T1000 (cell line): ENCODE measurements around the gene PLCG2.
"Not testable (repeated sequence)": the region's sequence is repeated elsewhere in the genome, so short reads cannot be mapped to it uniquely, and the experiment has no call there.

ENCODE experiments used
- DNase-seq: peaks from one replicate; lab custom pipeline; 2025; ENCODE audit warnings: mixed read lengths; lab: John Stamatoyannopoulos, UW

The PLCG2 gene

GRCh38 chr16:81877490-81877889 is 98.4 kb downstream of the PLCG2 start:
- DNase-seq: not testable (repeated sequence)

- DNase-seq: no peak
Measured at GRCh38 chr16:81878529-81878928, 99.4 kb downstream of the PLCG2 start.

DNA sequence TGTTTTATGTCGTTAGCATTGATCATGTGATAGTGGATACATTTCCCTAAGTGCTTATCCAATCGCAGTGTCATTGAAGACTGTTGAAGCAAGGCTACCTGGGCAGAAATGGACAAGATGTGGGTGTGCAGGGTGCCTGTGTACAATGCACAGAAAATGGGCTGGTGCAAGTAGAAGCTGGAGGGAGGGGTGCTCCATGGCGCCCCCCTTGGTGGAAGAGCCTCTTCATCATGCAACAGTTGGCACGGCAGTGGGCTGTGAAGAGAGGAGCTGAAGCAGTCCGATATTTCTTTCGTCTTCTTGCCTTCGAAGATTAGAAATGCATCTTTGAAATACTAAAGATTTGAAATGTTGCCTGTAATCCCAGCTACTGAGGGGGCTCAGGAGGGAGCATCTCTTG is 100.5 kb downstream of the PLCG2 start:
- no peak for DNase-seq

DNA sequence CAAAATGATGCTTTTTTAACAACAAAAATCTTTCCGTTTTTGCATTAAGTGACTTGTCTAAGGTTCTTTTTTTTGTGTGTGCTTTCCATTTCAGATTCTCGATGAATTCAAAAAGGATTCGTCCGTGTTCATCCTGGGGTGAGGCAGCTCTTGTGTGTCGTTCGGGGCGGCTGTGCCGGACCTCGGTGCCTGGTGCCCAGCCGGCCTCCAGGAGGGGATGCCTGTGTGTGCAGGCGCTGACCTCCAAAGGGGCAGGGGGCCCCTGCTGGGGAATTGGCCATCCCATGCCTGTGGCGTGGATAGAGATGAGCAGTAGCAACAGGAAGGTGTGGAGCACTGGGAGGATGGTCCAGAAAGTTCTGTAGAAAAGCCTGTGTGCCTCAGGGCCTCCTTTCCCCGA is 101.7 kb downstream of the PLCG2 start:
- no peak for DNase-seq

- DNase-seq: no peak
Measured at GRCh38 chr16:81881228-81881627, 102.1 kb downstream of the PLCG2 start.

GRCh38 chr16:81882559-81882958 is 103.5 kb downstream of the PLCG2 start:
- DNase-seq: no peak

DNA sequence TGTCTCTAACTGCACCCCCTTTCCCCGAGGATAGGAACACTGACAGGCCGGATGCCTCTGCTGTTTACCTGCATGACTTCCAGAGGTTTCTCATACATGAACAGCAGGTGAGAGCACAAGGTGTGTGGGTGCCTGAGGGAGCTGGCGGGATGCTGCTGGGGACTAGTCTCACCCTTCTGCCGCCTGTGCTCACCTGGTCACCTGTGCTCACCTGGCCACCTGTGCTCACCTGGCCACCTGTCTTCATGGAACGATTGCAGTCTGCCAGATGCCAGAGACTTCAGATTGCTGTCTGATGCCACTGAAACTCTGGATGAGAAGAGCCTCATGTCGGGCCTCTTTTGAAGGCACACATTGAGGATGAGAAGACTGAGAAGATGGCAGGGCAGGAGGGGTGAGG is 104.1 kb downstream of the PLCG2 start:
- no peak for DNase-seq

GRCh38 chr16:81885976-81886586 is 107.0 kb downstream of the PLCG2 start:
- no peak for DNase-seq

GRCh38 chr16:81888520-81889394 is 109.7 kb downstream of the PLCG2 start:
- no peak for DNase-seq

- no peak for DNase-seq
Measured at GRCh38 chr16:81891736-81892364, 112.8 kb downstream of the PLCG2 start.

GRCh38 chr16:81894592-81894991 is 115.5 kb downstream of the PLCG2 start:
- no peak for DNase-seq

GRCh38 chr16:81896902-81897301 is 117.8 kb downstream of the PLCG2 start:
- DNase-seq: no peak

- no peak for DNase-seq
Measured at GRCh38 chr16:81899601-81900000, 120.5 kb downstream of the PLCG2 start.

DNA sequence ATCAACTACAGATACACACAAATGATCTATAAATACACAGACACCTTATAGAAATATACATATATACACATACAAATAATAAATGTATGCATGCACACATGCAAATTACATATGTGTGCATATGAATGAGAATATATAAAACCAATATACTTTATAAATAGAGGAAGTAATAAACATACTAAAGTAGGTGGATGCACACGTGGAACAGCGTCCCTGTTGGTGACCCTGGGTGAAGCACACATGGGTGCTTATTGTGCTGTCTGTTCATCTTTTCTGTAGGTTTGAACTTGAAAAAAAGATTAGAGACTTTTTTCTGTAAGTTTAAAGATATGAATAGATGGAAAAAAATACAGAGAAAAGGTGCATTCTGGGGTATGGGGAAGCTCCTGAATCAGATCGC is 120.9 kb downstream of the PLCG2 start:
- DNase-seq: no peak

DNA sequence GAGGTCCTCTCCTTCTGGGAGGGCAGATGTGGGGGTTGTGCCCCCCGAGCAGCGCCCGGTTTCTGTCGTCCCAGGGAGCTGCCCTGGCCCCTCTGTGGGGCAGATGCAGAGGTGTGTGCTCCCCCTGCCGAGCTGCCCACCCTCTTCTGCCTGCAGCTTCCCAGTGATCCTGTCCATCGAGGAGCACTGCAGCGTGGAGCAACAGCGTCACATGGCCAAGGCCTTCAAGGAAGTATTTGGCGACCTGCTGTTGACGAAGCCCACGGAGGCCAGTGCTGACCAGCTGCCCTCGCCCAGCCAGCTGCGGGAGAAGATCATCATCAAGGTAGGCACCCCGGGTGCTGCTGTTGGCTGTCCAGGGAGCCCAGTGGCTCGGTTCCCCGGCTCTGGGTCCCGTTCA is 121.4 kb downstream of the PLCG2 start:
- no peak for DNase-seq

GRCh38 chr16:81901484-81901883 is 122.4 kb downstream of the PLCG2 start:
- DNase-seq: no peak

DNA sequence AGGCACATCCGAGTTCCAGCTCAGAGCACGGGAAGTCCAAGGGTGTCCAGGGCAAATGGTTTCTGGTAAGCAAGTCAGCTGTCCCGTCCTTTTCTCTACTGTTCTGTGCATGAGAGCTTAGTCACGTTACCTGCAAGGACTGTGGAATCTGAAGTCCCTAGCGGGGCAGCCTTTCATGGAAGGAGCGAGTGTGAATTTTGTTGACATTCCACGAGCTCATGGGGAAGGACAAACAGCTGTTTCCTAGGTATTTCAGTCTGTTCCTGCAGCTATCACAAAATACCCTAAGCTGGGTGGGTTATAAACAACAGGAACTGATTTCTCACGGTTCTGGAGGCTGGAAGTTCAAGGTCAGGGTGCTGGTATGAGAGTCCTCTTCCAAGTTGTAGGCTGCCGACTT is 122.9 kb downstream of the PLCG2 start:
- no peak for DNase-seq

GRCh38 chr16:81904320-81904719 is 125.2 kb downstream of the PLCG2 start:
- DNase-seq: no peak

GRCh38 chr16:81905277-81905676 is 126.2 kb downstream of the PLCG2 start:
- no peak for DNase-seq

- DNase-seq: no peak
Measured at GRCh38 chr16:81907681-81908080, 128.6 kb downstream of the PLCG2 start.

DNA sequence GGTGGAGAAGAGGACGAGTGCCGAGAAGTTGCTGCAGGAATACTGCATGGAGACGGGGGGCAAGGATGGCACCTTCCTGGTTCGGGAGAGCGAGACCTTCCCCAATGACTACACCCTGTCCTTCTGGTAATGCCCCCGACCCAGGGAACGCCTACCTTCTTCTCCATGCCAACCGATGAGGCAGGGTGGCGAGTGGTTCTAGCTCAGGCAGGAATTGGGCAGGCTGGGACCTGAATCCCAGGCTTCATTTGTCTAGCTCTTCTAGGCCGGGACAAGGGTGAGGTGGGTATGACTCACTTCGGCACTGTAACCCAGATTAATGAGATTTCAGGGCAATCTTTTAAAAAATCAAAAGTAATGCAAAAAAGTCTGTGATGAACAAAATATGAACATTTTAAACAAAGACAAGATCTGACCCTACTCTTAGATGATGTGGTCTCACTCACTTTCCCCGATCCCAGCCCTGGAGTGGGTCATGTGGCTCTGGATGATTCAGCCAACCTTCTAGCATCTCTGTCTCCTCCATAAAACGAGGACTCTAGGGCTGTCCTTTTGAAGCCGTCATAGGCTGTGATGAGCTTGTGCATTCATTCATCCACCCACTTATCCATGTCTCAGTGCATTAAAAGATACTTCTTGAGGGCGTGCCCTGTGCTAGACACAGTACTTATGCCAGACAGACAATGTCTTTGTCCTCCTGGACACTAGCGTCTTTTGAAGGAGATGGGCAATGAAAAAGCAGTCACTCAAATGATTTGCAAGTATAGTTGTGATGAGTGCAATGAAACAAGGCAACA is 129.6 kb downstream of the PLCG2 start:
- DNase-seq: no peak

DNA sequence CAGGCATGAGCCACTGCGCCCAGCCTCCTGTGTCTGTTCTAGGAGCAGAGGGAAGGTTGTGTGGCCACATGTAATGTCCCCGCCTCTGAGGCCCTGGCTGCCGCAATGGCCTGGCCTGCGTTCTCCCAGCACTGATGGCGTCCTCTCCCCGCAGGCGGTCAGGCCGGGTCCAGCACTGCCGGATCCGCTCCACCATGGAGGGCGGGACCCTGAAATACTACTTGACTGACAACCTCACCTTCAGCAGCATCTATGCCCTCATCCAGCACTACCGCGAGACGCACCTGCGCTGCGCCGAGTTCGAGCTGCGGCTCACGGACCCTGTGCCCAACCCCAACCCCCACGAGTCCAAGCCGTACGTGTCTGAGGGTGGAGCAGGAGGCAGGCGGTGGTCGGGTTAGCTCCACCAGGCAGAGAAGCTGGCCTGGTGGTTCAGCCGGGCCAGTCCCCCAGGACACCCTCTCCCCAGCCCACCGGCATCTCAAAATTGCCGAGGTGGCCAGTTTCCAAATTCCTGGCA is 131.3 kb downstream of the PLCG2 start:
- no peak for DNase-seq
